Lung (tissue), 12 donors: ENCODE data around the gene TRIP11. TPM values are rescaled to one million over a fixed set of nuclear protein-coding genes. Genes with fewer than 3 reads are reported as not detected.

Experiments used
- ATAC-seq: fragments of 200-7000 bp; cut with Tn5 transposase; one replicate; pipeline ENCODE4 v1.9.1; 2020; ENCODE audit warnings: moderate number of reproducible peaks; ENCODE audit not compliant: insufficient read depth, low FRiP score
- DNase-seq, 3 donors: peaks; one replicate each; pipeline ENCODE4 v3.0.0-alpha.2; 2013 to 2017
- H3K27ac ChIP-seq, 2 donors: one replicate each; pipeline ENCODE4 v1.5.1; 2013; ENCODE audit warnings: mild to moderate bottlenecking in 2 of 2, moderate library complexity in 2 of 2, control low read depth in 1 of 2, inconsistent platforms in 1 of 2, low read depth in 1 of 2, low read length in 1 of 2
- H3K27me3 ChIP-seq, 3 donors: one replicate each; pipeline ENCODE4 v1.5.1; 2013; ENCODE audit warnings: low read length in 2 of 3; ENCODE audit not compliant: control insufficient read depth in 3 of 3, insufficient read depth in 3 of 3
- H3K36me3 ChIP-seq, 4 donors: one replicate each; pipeline ENCODE4 v1.5.1; 2013; ENCODE audit warnings: low read length in 4 of 4, mild to moderate bottlenecking in 1 of 4, moderate library complexity in 1 of 4; ENCODE audit not compliant: control insufficient read depth in 4 of 4, insufficient read depth in 4 of 4
- H3K4me1 ChIP-seq, 5 donors: one replicate each; pipeline ENCODE4 v1.5.1; 2013; ENCODE audit warnings: low read length in 5 of 5, mild to moderate bottlenecking in 2 of 5, moderate library complexity in 1 of 5; ENCODE audit not compliant: control insufficient read depth in 5 of 5, insufficient read depth in 5 of 5
- H3K4me3 ChIP-seq: one replicate; pipeline ENCODE4 v1.5.1; 2013; ENCODE audit warnings: mild to moderate bottlenecking, control low read depth, moderate library complexity
- H3K9ac ChIP-seq, 2 donors: one replicate each; pipeline ENCODE4 v1.5.1; 2013; ENCODE audit warnings: low read length in 2 of 2, control low read depth in 1 of 2; ENCODE audit not compliant: insufficient read depth in 1 of 2
- H3K9me3 ChIP-seq, 4 donors: one replicate each; pipeline ENCODE4 v1.5.1; 2013; ENCODE audit warnings: low read length in 3 of 4, mild to moderate bottlenecking in 1 of 4, moderate library complexity in 1 of 4; ENCODE audit not compliant: control insufficient read depth in 4 of 4, insufficient read depth in 3 of 4
- CTCF ChIP-seq: IDR thresholded peaks from 2 replicates; pipeline ENCODE4 v1.5.1; 2012; ENCODE audit warnings: mild to moderate bottlenecking; ENCODE audit errors: control extremely low read depth, extremely low read depth
- WGBS, 2 donors: extraction: QIAGEN DNeasy Blood & Tissue Kit; methylation state at CpG; one replicate each; pipeline ENCODE4 v1.1.7; 2013; 5-methylcytosine and 5-hydroxymethylcytosine counted together
- polyA plus RNA-seq, 2 donors: library from polyadenylated mRNA; stranded (reverse); fragments of 200-250 nt; gene quantifications; one replicate each; pipeline ENCODE4 v1.2.1, GENCODE V29; 2013
- total RNA-seq, 2 donors: library from RNA; depleted of rRNA in 1 of 2; stranded (reverse); fragments of >200 nt in 1 of 2; gene quantifications; one replicate each; pipeline ENCODE4 v1.2.1, GENCODE V29; 2014 to 2021
- donor health status: control.
- donor health status: control.
- donor health status: Bipolar disorder and iron deficiency.
- donor health status: healthy.
- donor health status: DM: yes; HTN: yes; CAD: no.

TRIP11 gene
- total and polyA plus RNA-seq, 4 donors: 4.0 to 56.4 (median 27.3) TPM

- H3K36me3 ChIP-seq: peaks cover 1 to 22% (median 13%) of the 10 kb centered on the region in 4 donors
- H3K4me3 ChIP-seq: no peak overlapping the region
- peak overlapping the region in 1 of 2 donors; percentile 33 for H3K27ac ChIP-seq
- peaks cover 0 to 11% (median under 1%) of the 10 kb centered on the region in 5 donors for H3K4me1 ChIP-seq
- DNase-seq: no peak
- peak; percentile 89 for ATAC-seq
- no peaks in the 10 kb centered on the region for H3K27me3 ChIP-seq
- H3K9ac ChIP-seq: no peak overlapping the region
- no peak for TF ChIP-seq CTCF
- no peaks in the 10 kb centered on the region for H3K9me3 ChIP-seq
Observed at GRCh38 chr14:91980157-91980556, 59.7 kb downstream of the TRIP11 start.

- Histone ChIP-seq H3K9me3 (no peaks in the 10 kb centered on the region), H3K27me3 (no peaks in the 10 kb centered on the region), H3K27ac (peak overlapping the region in 1 of 2 donors; percentile 45), H3K4me1 (peaks cover 0 to 8% (median 0%) of the 10 kb centered on the region in 5 donors), H3K4me3 (no peak overlapping the region), H3K36me3 (peaks cover 3 to 36% (median 12%) of the 10 kb centered on the region in 4 donors), H3K9ac (no peak overlapping the region)
- ATAC-seq (no peak), DNase-seq (no peak)
- WGBS, 2 donors: 84 to 97% methylated on average over 5 of the region's 5 CpGs
- no peak for TF ChIP-seq CTCF
Observed at GRCh38 chr14:91977884-91978283, 62.0 kb downstream of the TRIP11 start.

- peaks cover 3 to 35% (median 10%) of the 10 kb centered on the region in 4 donors for H3K36me3 ChIP-seq
Observed at GRCh38 chr14:91975763-91976162, 64.1 kb downstream of the TRIP11 start.

More at GRCh38 chr14:91975763-91976162, 64.1 kb downstream of the TRIP11 start:
- DNase-seq (no peak), ATAC-seq (no peak)
- Histone ChIP-seq H3K9me3 (no peaks in the 10 kb centered on the region), H3K27ac (no peak overlapping the region), H3K4me1 (peaks cover 0 to 6% (median 0%) of the 10 kb centered on the region in 5 donors), H3K4me3 (no peak overlapping the region), H3K27me3 (no peaks in the 10 kb centered on the region), H3K9ac (no peak overlapping the region)
- no peak for TF ChIP-seq CTCF
